DMS153 treated with DMSO at 0.1 percent for 48 hours (cell line): ENCODE measurements around the gene RENBP.

ENCODE experiments used
- DNase-seq: peaks from one replicate; lab custom pipeline; 2025; ENCODE audit not compliant: unreplicated experiment; lab: John Stamatoyannopoulos, UW

The RENBP gene

DNA sequence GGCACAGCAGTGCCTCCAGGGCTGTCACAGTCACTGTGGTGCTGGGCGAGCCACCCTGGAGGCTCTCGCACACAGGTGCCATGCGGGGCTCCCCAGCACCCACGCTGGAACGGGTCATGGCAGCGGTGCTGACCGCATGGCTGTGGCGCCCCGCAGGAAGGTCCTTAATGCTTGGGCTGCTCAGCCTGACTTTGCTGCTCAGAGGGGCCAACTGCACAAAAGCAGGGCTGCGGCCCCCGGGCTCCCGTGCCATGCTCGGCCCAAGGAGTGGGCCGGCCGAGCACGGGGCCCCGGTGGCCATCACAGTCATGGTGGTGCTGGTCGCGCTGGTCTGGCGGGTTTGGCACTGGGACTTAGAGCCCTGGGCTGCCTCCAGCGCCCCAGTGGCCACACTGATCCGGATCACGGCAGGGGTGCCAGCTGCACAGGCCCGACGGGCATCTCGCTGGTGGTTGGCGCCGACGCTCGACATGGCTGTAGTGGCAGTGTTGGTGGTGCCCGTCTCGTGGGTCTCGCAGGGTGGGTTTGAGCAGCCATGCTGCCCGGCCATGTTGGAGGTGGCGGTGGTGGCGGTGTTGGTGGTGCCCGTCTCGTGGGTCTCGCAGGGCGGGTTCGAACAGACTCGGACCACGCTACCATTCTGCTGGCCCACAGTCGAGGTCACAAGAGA, 10.2 kb upstream of the RENBP start:
- DNase-seq: no peak

DNA sequence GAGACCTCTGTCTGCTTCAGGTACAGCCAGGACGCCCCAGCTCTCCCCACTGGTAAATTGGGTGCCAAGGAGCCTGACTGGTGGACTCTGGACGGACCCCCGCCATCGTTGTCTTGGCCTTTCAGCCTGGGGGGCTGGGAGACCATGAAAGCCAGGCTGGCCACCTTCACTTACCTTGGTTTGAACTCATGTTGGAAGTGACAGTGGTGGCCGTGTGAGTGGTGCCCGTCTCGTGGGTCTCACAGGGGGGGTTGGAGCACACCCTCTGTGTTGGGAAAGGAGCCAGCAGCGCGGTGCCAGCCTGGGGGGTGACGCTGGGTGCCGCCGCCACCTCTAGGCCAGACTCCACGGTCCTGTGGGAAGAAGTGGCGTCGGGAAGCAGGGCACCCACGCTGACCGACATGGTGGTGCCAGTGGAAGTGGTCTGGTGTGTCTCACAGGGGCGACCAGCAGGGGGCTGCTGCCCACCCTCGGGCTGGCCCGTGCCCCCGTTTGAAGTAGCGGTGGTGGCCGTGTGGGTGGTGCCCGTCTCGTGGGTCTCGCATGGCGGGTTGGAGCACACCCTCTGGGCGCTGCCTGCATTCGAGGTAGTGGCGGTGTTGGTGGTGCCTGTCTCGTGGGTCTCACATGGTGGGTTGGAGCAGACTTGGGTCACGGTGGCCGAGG, 9.6 kb upstream of the RENBP start:
- DNase-seq: no peak

DNA sequence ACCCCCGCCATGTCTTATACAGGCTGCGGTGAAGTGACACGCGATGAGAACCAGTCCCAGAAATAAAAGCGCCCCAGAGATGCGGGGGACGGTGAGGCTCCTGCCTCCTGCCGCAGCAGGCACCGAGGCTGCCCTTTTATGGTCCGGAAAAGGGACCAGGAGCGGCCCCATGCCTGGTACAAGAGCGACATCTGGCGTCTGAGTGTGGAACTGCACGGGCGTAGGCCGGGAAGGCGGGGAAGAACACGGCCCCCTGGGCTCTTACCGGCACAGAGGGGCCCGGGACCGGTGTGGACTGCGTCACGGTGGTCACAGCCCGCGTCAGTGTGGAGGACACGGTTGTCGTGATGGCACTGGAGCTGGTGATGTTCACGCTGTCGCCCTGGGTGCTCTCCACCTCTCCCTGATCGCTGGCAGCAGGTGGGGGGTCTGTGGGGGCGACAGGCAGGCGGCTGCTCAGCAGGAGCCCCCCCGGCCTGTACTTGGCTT, 8.9 kb upstream of the RENBP start:
- no peak for DNase-seq

DNA sequence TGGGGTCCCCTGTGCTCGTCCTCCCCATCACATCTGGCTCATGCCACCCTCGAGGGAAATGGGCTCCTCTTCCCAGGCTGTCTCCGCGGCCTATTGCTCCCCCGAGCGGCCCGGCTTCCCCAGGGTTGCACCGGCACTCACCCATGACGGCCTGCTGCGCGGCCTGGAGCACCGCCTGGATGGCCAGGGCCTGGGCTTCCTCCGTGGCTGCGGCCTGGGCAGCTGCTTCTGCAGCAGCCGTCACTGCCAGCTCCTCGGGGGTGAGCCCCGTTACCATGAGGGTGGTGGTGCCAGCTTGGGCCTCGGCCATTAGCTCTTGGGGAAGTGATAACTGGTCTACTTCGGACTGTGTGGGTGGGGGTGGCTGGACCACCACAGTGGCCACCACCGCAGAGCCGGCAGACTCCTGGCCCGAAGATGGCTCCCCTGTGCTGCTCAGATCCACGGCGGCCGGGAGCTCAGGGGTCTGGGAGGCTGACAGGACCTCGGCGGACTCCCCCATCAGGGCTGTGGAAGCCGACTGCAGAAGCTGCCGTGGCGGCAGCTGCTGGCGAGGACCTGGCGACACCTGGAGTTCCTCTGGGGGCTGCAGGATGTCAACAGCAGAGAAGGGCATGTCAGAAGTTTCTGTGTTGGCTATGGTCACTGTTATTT, 8.1 kb upstream of the RENBP start:
- DNase-seq: no peak

DNA sequence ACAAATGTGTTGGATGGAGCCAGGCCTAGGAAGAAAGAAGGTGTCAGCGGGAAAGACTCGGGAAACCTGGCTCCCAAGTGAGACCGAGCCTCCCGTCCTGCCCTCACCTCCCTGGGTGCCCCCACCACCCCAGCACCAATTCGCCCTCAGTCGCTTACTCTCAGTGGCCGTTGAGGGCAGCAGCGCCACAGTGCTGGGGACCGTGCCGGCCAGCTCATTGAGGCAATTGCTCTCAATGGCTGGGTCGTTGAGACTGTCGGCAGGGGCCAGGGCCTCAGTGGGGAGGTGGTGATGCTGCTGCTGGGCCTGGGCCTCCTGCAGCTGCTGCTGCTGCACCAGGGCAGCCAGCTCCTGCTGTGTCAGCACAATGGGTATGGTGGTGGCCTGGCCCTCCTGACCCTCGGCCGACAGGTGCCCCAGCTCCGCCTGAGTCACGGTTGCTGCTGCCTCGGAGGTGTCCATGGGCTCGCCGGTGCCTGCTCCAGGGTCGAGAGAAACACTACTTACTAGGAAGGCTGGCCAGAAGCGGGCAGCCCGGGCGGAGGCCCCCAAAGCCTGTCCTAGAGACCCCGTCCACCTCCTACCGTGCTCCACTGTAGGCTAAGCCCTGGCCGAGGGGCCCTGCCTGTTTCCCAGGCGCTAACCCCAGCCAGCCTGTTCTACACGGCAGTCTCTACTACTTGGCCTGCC, 7.4 kb upstream of the RENBP start:
- no peak for DNase-seq

DNA sequence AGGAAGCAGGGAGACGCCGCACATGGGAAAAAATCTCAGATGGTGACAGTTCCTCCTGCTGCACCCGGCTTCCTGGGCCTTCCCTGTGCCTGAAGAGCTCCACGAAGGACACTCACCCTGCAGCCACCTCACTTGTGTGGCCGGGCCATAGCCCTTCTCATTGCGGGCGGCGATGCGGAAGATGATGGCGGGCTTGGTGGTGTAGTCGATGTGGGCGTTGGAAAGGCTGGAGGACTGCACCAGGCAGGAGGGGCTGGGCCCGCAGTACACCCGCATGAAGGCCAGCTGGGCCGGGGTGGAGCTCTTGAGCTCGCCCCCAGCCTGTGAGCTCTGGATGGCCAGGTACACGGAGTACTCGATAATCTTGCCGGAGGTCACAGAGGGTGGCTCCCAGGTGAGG, 5.7 kb upstream of the RENBP start:
- DNase-seq: no peak

DNA sequence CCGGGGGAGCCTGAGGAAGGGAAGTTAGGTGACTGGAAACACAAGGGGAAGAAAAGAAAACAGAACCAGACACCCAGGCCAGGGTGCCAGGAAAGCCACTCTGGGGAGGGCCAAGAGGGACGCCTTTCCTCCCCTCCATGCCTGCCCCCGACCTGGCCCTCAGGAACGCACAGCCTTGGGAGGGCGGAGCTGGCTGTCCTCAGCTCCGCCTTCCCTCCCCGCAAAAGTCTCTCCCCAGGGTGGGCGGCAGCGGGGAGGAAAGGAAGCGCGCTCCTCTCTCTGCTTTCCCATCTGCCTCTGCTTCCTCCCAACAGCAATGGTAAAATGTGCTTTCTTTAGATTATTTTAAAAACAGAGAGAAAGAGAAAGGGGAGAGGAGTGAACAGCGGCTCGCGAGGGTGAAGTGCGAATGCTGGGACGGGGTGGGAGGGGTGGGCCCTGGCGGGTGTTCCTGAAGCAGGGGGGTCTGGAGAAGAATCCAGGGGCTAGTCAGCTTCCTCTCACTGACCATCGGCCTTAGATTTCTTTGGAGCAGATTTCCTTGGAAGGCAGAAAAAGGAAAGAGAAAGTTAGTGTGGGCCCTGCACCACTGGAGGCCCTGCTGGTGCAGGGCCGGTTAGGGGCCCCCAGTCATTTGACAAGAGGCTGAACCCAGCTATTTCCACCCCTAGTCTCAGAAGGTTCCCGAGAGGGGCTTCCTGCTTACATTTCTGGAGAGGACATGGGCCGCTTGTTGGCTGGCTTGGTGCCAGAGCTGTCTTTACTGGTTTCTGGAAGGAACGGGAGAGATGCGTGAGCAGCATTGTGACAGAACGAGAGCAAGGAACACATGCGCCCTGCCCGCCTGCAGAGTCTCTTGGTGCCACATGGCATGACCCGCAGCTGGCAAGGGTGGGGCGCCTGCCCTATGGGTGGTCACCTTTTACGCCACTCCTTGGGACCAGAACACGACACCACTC, 4.7 kb upstream of the RENBP start:
- DNase-seq: no peak

DNA sequence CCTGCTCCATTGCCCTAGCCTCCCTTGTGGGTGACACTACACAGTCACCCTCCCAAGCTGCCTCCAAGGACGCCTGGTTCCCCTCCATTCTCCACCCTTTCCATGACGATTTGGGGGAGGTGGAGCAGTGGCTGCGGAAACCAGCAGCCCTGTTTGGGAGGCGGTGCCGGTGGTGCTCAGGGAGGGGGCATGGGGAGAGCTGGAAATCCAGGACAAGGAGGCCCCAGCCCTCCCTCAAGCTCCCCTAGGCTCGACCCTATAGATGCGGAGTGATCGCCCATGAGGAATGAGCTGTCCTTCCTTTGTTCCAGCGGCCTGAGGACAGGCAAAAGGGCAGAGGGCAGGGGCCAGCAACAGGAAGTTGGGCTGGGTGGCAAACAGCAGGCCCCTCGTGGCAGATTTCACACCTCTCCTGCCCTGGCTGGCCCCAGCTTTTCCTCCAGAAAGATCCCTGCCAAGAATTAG, 3.6 kb upstream of the RENBP start:
- no peak for DNase-seq

DNA sequence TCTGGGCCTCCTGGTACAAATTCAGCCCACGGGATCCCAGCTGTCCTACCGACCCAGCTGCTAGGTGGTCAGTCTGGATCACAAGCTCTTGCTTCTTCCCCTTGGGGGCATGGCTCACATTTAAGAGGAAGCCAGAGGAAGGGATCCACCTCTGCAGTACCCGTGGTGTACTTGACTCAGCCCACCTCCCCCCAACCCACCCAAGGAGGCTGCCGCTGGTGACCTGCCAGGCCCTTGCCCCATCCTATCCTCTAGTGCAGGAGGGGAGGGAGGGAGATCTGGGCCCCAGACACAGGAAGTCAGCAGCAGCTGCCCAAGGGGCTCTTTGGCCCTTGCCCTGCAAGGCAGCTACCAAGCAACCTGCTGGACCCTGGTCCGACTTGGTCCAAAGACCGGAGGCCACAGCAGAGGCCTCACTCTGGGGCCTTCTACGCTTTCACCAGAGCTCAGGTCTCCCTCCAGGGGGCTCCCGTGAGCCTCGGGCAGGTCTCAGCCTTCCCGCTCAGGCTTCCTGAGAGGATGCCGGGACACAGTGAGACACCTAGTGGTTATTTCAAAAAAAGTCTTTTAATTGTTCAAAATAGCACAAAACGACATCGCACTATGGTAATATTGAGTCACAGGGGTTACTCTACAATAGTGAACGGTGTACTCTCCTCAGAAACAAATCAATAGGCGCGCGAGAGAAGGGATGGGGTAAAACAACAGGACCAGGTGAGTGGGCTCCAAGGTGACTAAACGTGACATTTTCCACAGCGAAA, 2.7 kb upstream of the RENBP start:
- DNase-seq: peak; percentile 72

DNA sequence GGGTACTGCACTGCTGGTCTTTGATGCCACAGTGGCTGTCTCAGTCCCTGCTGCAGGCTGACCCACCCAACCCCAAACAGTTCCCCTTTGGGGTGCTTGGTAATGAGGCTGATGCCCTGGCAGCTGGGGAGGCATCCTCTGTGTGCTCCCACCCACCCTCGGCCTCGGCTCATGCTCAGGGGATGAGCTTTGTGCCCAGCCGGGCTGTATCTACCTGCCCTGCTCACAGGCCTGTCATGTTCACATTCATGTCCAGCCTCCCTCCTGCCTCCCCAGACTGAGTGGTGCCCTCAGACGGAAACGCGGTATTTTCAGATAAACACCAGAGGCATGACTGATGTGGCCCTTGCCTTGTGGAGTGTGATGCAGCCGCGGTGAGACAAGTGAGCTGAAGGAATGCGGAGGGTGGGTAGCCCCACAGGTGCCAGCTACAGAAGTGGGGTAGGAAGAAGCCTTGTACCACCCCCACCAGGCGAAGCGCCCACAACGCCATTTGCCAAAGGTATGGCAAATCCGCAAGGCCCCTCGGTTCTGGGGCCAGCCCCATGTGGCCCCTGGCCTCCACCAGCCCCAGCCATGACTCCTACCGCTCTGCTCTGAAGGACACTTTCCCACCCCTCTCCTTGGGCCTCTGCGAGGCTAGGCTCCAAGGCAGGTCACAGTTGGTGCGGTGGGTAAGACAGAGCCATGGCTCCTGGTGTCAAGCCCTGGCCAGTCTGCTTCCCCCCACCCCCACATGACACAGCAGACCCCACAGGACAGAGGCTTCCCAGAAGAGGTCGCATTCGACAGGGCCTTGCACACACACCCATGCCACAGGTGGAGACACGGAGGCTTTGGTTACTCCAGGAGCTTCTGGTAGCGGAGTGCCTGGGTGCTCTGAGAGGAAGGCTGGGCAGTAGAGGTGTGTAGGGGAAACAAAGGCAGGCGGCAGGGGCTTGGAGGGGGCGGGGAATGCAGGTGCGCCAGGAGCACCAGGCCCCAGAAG, 1.8 kb upstream of the RENBP start:
- no peak for DNase-seq

DNA sequence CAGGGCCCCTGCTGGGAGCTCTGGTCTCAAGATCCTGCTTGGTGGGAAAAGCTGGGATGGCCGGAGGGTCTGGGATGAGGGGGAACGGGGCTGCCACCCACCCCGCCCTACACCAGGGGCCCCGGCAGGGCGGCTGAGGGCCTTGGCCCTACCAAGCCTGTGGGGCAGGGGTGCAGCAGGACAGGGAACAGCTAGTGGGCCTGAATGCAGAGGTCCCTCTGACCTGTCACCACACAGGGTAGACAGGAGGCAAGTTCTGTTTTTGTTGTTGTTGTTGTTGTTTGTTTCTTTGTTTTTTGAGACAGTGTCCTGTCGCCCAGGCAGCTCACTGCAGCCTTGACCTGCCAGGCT, 332 bp upstream of the RENBP start:
- DNase-seq: no peak

DNA sequence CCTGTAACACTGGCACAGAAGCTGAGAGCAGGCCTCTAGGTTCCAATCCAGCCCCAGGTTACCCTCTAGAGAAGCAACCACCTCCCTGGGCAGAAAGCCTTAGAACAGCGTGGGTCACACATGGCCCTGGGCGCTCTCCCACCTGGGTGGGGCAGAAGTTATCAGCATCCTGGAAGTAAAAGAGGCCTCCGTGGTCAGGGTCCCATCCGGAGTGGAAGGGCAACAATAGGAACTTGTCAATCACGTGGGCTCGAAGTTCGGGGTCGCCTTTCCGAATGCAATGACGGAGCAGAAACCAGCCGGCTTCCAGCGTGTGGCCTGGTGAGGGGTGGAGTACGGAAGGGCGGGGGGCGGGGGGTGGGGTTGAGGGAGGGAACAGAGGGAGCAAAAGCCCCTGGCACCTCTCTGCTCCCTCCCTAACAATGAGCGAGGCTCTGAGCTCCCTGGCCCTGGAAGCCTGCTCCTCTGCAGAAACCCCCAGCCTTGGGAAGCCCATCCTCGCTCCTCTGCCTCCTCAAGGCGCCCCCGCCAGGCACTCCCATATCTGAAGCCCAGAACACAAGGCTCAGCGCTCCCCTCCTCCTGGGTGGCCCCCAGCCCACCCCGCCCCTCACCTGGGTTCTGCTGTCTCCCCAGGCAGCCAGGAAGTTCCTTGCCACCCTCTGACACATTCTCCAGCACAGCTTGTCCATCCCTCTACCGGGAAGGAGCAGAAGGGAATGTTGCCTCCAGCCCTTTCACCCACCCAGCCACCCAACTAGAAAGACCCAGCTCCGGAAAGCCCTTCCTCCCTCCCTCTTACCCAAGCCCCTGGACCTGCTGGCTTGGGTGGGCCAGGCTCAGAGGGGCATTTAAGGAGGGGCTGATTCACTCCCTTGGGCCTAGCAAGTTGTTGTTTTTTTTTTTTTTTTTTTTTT, 2.8 kb downstream of the RENBP start:
- no peak for DNase-seq

DNA sequence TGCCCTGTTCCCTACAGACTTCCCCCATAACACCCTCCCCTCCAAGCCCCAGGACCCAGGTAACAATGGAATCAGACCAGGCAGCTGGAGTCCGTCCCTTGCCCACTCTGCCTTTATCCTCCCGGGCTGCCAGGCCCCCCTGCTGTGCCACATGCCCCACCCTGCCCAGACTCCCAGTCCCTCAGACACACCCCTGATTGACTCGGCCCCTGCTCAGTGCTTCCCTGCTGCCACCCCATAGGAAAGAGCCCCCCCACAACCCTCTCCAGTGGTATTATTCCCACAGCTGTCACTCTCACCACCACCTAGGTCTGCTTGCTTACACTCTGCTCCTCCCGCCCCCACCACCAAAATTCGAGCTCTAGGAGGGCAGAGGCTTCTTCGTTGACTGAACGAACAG, 4.9 kb downstream of the RENBP start:
- no peak for DNase-seq

DNA sequence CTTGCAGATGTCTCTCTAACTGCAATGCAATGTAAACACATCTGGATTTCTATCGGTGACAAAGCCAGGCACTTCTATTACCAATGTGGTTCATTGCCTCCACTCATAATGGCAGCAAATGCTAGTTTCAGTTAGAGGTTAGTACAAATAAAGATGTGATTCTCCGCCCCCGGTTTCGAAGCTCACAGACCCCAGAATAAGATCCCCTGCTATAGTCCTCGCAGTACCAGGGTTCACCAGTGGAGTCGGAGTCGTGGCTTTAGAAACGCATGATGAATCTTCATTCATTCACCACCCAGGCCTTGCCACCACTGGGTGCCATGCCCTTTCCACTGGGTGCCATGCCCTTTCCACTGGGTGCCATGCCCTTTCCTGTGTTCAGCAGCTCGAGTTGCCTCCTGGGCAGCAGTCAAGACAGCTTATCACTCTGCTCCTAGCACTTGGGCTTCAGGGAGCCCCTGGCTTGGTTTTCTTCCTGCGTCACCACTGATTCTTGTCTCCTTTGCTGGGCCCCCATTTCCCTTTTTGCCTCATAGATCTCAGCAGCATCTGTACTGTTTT, 6.1 kb downstream of the RENBP start:
- DNase-seq: no peak

DNA sequence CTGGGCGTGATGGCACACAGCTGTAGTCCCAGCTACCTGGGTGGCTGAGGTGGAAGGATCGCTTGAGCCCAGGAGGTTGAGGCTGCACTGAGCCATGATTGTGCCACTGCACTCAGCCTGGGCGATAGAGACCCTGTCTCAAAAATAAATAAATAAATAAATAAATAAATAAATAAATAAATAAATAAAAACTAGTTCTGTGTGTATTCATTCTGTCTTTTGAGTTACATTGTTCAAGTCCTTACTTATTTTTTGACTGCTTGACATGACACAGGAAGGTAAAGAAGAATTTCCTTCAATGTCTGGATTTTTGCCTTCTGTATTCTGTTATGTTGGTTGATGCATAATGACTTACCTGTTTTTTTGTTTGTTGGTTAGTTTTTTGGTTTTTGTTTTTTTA, 7.4 kb downstream of the RENBP start:
- no peak for DNase-seq

DNA sequence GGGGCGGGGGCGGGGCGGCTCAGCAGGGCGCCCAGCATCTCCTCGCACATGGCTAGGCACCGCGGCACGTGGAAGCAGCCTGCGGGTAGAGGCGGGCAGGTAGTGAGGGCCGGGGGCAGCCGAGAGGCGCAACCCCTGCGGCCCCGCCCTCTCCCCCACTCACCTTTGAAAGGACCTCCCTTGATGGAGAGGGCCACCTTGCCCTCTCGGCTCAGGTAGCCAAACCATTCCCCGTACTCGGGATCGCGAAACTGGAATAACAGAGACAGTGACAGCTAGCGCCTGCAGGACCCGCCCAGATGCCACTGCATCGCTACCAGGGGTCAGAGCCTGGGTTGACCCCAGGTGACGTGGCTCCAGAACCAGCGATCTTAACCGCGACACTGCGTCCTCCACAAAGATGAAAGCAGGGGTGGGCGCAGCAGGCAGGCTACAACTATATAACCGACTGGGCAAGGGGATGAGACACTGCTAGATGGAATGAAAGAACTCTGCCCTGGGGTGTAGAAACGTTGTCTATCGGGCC, 9.1 kb downstream of the RENBP start:
- DNase-seq: no peak

DNA sequence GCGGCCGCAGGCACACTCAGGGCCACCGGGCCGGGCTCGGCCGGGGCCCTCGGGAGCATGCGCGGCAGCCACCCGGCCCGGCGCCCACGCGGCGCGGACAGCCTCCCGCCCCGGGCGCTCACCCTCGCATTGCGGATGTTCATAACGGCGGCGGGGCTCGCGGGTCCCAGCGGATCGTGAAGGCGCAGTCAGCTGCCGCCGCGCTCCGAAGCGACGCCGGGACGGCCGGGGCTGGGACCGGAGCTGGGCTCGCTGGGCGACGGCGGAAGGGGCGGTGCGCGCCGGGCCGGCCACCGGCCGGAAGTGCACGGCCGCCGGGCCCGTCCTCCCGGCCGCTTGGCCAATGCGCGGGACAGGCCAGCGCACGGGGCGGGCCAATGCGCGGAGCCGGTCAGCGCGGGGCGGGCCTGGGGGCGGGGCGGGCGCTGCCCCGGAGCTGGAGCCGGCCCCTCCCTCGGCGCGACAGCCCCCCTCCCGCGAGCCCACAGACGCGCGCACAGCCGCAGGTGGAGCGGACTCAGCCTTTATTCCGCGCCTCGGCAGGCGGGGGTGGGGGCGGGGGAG, 9.6 kb downstream of the RENBP start, which contains the start of gene NAA10:
TSS of gene NAA10 (minus strand) at position 276 of the 564 bp plus-strand sequence. CDS start at position 143, 133 bp downstream.
- peak; percentile 49 for DNase-seq
